Calu3 (cell line): ENCODE results near the gene IGFN1. TPM values are rescaled to one million over a fixed set of nuclear protein-coding genes. Genes with fewer than 3 reads are reported as not detected.

Experiments used
- BruUV-seq: library from RNA; stranded (reverse); fragments of 400-500 nt; replicated peaks from 2 replicates; lab custom pipeline; 2021; lab: Mats Ljungman, UMichigan
- CTCF ChIA-PET: fragments of 300-600 bp; sonication (Branson Sonifier 250); formaldehyde crosslinking; loops from one replicate; lab custom pipeline; 2022; ENCODE audit warnings: antibody characterized with exemption; lab: Charles Lee
- DNase-seq: peaks from one replicate; pipeline ENCODE4 v3.0.0; 2022
- H3K27ac Mint-ChIP-seq: one replicate; pipeline ENCODE4 v1.8.0; 2022; ENCODE audit warnings: mixed read lengths; ENCODE audit not compliant: unreplicated experiment
- H3K27me3 Mint-ChIP-seq: one replicate; pipeline ENCODE4 v1.8.0; 2022; ENCODE audit warnings: mixed read lengths; ENCODE audit not compliant: unreplicated experiment
- H3K36me3 Mint-ChIP-seq: one replicate; pipeline ENCODE4 v1.8.0; 2022; ENCODE audit warnings: mild to moderate bottlenecking, moderate library complexity, mixed read lengths; ENCODE audit not compliant: insufficient read depth, unreplicated experiment
- H3K4me1 Mint-ChIP-seq: one replicate; pipeline ENCODE4 v1.8.0; 2022; ENCODE audit warnings: mild to moderate bottlenecking, low read depth, mixed read lengths; ENCODE audit not compliant: unreplicated experiment
- H3K4me3 Mint-ChIP-seq: one replicate; pipeline ENCODE4 v1.8.0; 2022; ENCODE audit warnings: mild to moderate bottlenecking, low read depth, moderate library complexity, mixed read lengths; ENCODE audit not compliant: unreplicated experiment
- H3K9me3 Mint-ChIP-seq: one replicate; pipeline ENCODE4 v1.8.0; 2022; ENCODE audit warnings: low read depth, mixed read lengths; ENCODE audit not compliant: unreplicated experiment
- CTCF ChIP-seq: fragments of 200-600 bp; IDR thresholded peaks from one replicate; pipeline ENCODE4 v1.8.0; 2022; ENCODE audit warnings: antibody characterized with exemption; ENCODE audit not compliant: unreplicated experiment
- intact Hi-C: fragments of 100-400 bp; cut with micrococcal nuclease; formaldehyde crosslinking; loops from one replicate; pipeline ENCODE4 v1.10.0; 2022; ENCODE audit not compliant: unreplicated experiment
- total RNA-seq: library from RNA; stranded (reverse); gene quantifications from 2 replicates; pipeline ENCODE4 v1.2.3, GENCODE V29; 2022

The IGFN1 gene
- total RNA-seq, 1 experiment from 2014 or later = not detected

GRCh38 chr1:201220388-201220715 lies 29.7 kb downstream of the IGFN1 start:
- no peak for TF ChIP-seq CTCF
- no peak for DNase-seq
- H3K27me3 Mint-ChIP-seq = peaks cover 63% of the 10 kb centered on the region
- H3K4me1 Mint-ChIP-seq = no peaks in the 10 kb centered on the region
- CTCF ChIA-PET = no interaction called here
- no TSS peak for BruUV-seq
- no peak overlapping the region for H3K27ac Mint-ChIP-seq
- no peaks in the 10 kb centered on the region for H3K36me3 Mint-ChIP-seq
- intact Hi-C loops = loop anchor here (5.0 kb wide), 1 partner anchor 133 kb away; no protein-coding TSS in a partner anchor
- H3K9me3 Mint-ChIP-seq = no peaks in the 10 kb centered on the region
- H3K4me3 Mint-ChIP-seq = no peak overlapping the region

GRCh38 chr1:201221201-201221846 lies 30.7 kb downstream of the IGFN1 start:
- BruUV-seq = no TSS peak
- Mint-ChIP-seq H3K4me1 (no peaks in the 10 kb centered on the region), H3K36me3 (no peaks in the 10 kb centered on the region), H3K27me3 (peaks cover 66% of the 10 kb centered on the region), H3K4me3 (no peak overlapping the region), H3K27ac (no peak overlapping the region), H3K9me3 (no peaks in the 10 kb centered on the region)
- DNase-seq = no peak
- TF ChIP-seq CTCF = no peak
- CTCF ChIA-PET = no interaction called here
- intact Hi-C loops = loop anchor here (5.0 kb wide), 1 partner anchor 134 kb away; no protein-coding TSS in a partner anchor

GRCh38 chr1:201222125-201222524 lies 31.5 kb downstream of the IGFN1 start:
- peaks cover 70% of the 10 kb centered on the region for H3K27me3 Mint-ChIP-seq
- H3K4me1 Mint-ChIP-seq = no peaks in the 10 kb centered on the region
- no peak for TF ChIP-seq CTCF
- no peak overlapping the region for H3K4me3 Mint-ChIP-seq
- no peaks in the 10 kb centered on the region for H3K36me3 Mint-ChIP-seq
- no peak overlapping the region for H3K27ac Mint-ChIP-seq
- intact Hi-C loops = loop anchor here (5.0 kb wide), 1 partner anchor 135 kb away; no protein-coding TSS in a partner anchor
- CTCF ChIA-PET = interaction anchor here (1.2 kb wide), 1 partner anchor 73 kb away, joined by 18 read pairs; no protein-coding TSS in a partner anchor
- no TSS peak for BruUV-seq
- no peak for DNase-seq
- no peaks in the 10 kb centered on the region for H3K9me3 Mint-ChIP-seq

- no TSS peak for BruUV-seq
- intact Hi-C loops = loop anchor here (1.0 to 5.0 kb wide), 2 partner anchors 75 to 137 kb away; no protein-coding TSS in a partner anchor
- DNase-seq = no peak
- H3K27ac Mint-ChIP-seq = no peak overlapping the region
- H3K9me3 Mint-ChIP-seq = no peaks in the 10 kb centered on the region
- CTCF ChIA-PET = interaction anchor here (0.7 kb wide), 1 partner anchor 144 kb away, joined by 3 read pairs; no protein-coding TSS in a partner anchor
- no peak overlapping the region for H3K4me3 Mint-ChIP-seq
- peaks cover 67% of the 10 kb centered on the region for H3K27me3 Mint-ChIP-seq
- H3K36me3 Mint-ChIP-seq = no peaks in the 10 kb centered on the region
- TF ChIP-seq CTCF = no peak
- H3K4me1 Mint-ChIP-seq = no peaks in the 10 kb centered on the region
Measured at GRCh38 chr1:201223852-201224665, 33.4 kb downstream of the IGFN1 start.
